DOHH2 (cell line): ENCODE measurements around the gene KIR2DL4.
A peak's percentile ranks its signal among the peaks of the same experiment; 100 is the strongest.

Experiments
- H3F3A ChIP-seq: fragments of 200-600 bp; sonication (generic), shearing (Covaris generic); 2 replicates; pipeline ENCODE4 v1.6.0; 2016; ENCODE audit warnings: antibody characterized with exemption, mild to moderate bottlenecking; ENCODE audit not compliant: control insufficient read depth, insufficient read depth
- H3K27ac ChIP-seq: fragments of 200-600 bp; sonication (generic); 2 replicates; pipeline ENCODE4 v1.5.1; 2014; ENCODE audit warnings: low read depth, mild to moderate bottlenecking, low read length, moderate library complexity
- H3K27me3 ChIP-seq: fragments of 200-600 bp; sonication (generic); 2 replicates; pipeline ENCODE4 v1.6.1; 2014; ENCODE audit warnings: mild to moderate bottlenecking, low read length, mixed read lengths; ENCODE audit not compliant: control insufficient read depth
- H3K36me3 ChIP-seq: fragments of 200-600 bp; sonication (generic); 2 replicates; pipeline ENCODE4 v1.6.1; 2014; ENCODE audit warnings: mild to moderate bottlenecking, low read length, moderate library complexity, mixed read lengths; ENCODE audit not compliant: control insufficient read depth
- H3K4me1 ChIP-seq: fragments of 200-600 bp; sonication (generic); 2 replicates; pipeline ENCODE4 v1.6.1; 2014; ENCODE audit warnings: mild to moderate bottlenecking, low read length, mixed read lengths; ENCODE audit not compliant: control insufficient read depth
- H3K4me2 ChIP-seq: fragments of 200-600 bp; sonication (generic); 2 replicates; pipeline ENCODE4 v1.6.0; 2014; ENCODE audit warnings: mild to moderate bottlenecking, low read length, moderate library complexity
- H3K4me3 ChIP-seq: fragments of 200-600 bp; sonication (generic); 2 replicates; pipeline ENCODE4 v1.5.1; 2014; ENCODE audit warnings: mild to moderate bottlenecking, low read length, mixed read lengths
- H3K79me2 ChIP-seq: fragments of 200-600 bp; sonication (generic); 2 replicates; pipeline ENCODE4 v1.6.1; 2014; ENCODE audit warnings: mild to moderate bottlenecking, low read length, mixed read lengths; ENCODE audit not compliant: control insufficient read depth
- H3K9me2 ChIP-seq: fragments of 200-600 bp; sonication (generic); replicated peaks from 2 replicates; pipeline ENCODE4 v1.6.1; 2014; ENCODE audit warnings: mild to moderate bottlenecking, low read length, mixed read lengths; ENCODE audit not compliant: control insufficient read depth
- H3K9me3 ChIP-seq: fragments of 200-600 bp; sonication (generic); 2 replicates; pipeline ENCODE4 v1.6.1; 2014; ENCODE audit warnings: antibody characterized with exemption, low read length, mixed read lengths; ENCODE audit not compliant: control insufficient read depth, insufficient read depth
- H4K20me1 ChIP-seq: fragments of 200-600 bp; sonication (generic); 2 replicates; pipeline ENCODE4 v1.6.0; 2014; ENCODE audit warnings: low read depth, mild to moderate bottlenecking, antibody characterized with exemption, low read length, moderate library complexity; ENCODE audit not compliant: control insufficient read depth, insufficient read depth
- CTCF ChIP-seq: fragments of 200-600 bp; sonication (generic); IDR thresholded peaks from one replicate; pipeline ENCODE4 v1.5.1; 2014; ENCODE audit warnings: antibody characterized with exemption, mild to moderate bottlenecking, low read depth, low read length; ENCODE audit not compliant: poor library complexity, severe bottlenecking
- EZH2phosphoT487 ChIP-seq: fragments of 200-600 bp; sonication (generic); IDR thresholded peaks from 2 replicates; pipeline ENCODE4 v1.6.1; 2017; ENCODE audit warnings: borderline replicate concordance, mild to moderate bottlenecking, antibody characterized with exemption, low read length, moderate library complexity, mixed read lengths

Gene KIR2DL4

GRCh38 chr19:54795758-54796157, 7.7 kb upstream of the KIR2DL4 start:
- H3K36me3 ChIP-seq: no peaks in the 10 kb centered on the region

GRCh38 chr19:54804101-54804500, 691 bp downstream of the KIR2DL4 start:
- TF ChIP-seq CTCF: no peak
- TF ChIP-seq EZH2phosphoT487: no peak
- H3K4me2 ChIP-seq: no peak overlapping the region
- H3K79me2 ChIP-seq: no peaks in the 10 kb centered on the region
- no peaks in the 10 kb centered on the region for H3F3A ChIP-seq
- no peaks in the 10 kb centered on the region for H3K4me1 ChIP-seq
- no peak overlapping the region for H3K27ac ChIP-seq
- no peaks in the 10 kb centered on the region for H3K9me2 ChIP-seq
- no peaks in the 10 kb centered on the region for H3K36me3 ChIP-seq
- H3K4me3 ChIP-seq: no peak overlapping the region
- no peaks in the 10 kb centered on the region for H4K20me1 ChIP-seq
- H3K9me3 ChIP-seq: no peaks in the 10 kb centered on the region
- peaks cover 3% of the 10 kb centered on the region; the same call in 1 of the 2 replicates for H3K27me3 ChIP-seq

More at GRCh38 chr19:54795758-54796157, 7.7 kb upstream of the KIR2DL4 start:
- no peak overlapping the region for H3K4me3 ChIP-seq
- no peaks in the 10 kb centered on the region for H3K79me2 ChIP-seq
- peaks cover 18% of the 10 kb centered on the region for H3K27me3 ChIP-seq
- no peaks in the 10 kb centered on the region for H3F3A ChIP-seq
- H3K27ac ChIP-seq: no peak overlapping the region
- H4K20me1 ChIP-seq: no peaks in the 10 kb centered on the region
- no peaks in the 10 kb centered on the region for H3K9me2 ChIP-seq
- H3K4me2 ChIP-seq: peak overlapping the region; percentile 22
- TF ChIP-seq EZH2phosphoT487 (no peak), CTCF (no peak)
- no peaks in the 10 kb centered on the region for H3K9me3 ChIP-seq
- peaks cover 14% of the 10 kb centered on the region for H3K4me1 ChIP-seq

GRCh38 chr19:54804571-54804970, 1.2 kb downstream of the KIR2DL4 start:
- H3K79me2 ChIP-seq: no peaks in the 10 kb centered on the region
- H3F3A ChIP-seq: no peaks in the 10 kb centered on the region
- no peaks in the 10 kb centered on the region for H4K20me1 ChIP-seq
- no peaks in the 10 kb centered on the region for H3K4me1 ChIP-seq
- no peaks in the 10 kb centered on the region for H3K36me3 ChIP-seq
- no peak for TF ChIP-seq EZH2phosphoT487
- no peak for TF ChIP-seq CTCF
- H3K9me2 ChIP-seq: no peaks in the 10 kb centered on the region
- H3K4me3 ChIP-seq: no peak overlapping the region
- no peak overlapping the region for H3K27ac ChIP-seq
- peaks cover 4% of the 10 kb centered on the region; the same call in 1 of the 2 replicates for H3K27me3 ChIP-seq
- no peak overlapping the region for H3K4me2 ChIP-seq
- H3K9me3 ChIP-seq: no peaks in the 10 kb centered on the region
